Activated T-cell treated with anti-CD3 and anti-CD28 coated beads, Interleukin-2, amount 50 U/mL, for 48 hours (primary cell): Measurements from ENCODE around the gene ANKRD22.

Source experiments
- DNase-seq, 2 experiments: peaks; one replicate each; pipeline ENCODE4 v3.0.0-alpha.2; 2020

Gene ANKRD22

GRCh38 chr10:88794731-88795130 is 56.9 kb downstream of the ANKRD22 start:
- DNase-seq, result no peak

DNA sequence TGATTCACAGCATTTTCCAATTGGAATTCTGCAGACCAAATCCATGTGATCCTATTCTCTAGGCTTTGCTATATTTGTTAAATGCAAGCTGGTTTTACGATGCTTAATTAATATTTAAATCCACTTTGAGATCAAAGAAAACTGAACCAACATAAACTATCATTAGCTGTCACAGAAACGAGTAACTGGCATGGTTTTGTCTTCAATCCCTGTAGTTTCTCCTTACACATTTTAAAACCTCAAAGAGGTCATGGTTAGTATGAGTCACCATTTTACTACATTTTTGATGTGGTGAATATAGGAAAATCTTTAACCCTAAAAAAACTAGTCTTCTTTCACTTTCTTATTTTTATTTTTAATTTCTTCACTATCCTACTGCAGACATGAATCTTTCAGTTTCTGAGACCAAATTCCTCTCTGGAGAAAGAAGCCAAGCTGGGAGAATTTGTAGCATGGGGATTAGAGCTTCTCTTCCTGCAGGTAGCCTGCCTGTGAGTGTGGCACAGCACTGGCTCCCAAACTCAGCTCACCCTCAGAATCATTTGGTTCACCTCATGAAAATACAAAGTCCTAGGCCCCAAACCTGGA is 57.8 kb downstream of the ANKRD22 start:
- DNase-seq, result no peak

- DNase-seq, result no peak
These were observed 59.0 kb downstream of the ANKRD22 start for GRCh38 chr10:88792661-88793060.

DNA sequence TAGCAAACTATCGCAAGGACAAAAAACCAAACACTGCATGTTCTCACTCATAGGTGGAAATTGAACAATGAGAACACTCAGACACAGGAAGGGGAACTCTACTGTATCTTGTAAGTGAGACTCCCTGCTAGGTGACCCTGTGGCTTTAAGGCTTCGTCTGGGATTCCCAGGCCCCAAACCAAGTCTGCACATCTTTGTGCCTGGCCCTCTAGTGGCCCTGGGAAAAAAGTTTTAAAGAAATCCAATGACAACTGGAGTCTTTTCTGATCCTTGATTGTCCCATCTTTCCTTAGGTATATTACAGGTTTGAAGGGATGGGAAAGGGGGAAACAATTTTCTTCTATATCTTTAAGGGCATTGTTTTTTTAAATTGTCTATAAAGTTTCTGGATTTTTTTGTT is 59.7 kb downstream of the ANKRD22 start:
- DNase-seq, result no peak

DNA sequence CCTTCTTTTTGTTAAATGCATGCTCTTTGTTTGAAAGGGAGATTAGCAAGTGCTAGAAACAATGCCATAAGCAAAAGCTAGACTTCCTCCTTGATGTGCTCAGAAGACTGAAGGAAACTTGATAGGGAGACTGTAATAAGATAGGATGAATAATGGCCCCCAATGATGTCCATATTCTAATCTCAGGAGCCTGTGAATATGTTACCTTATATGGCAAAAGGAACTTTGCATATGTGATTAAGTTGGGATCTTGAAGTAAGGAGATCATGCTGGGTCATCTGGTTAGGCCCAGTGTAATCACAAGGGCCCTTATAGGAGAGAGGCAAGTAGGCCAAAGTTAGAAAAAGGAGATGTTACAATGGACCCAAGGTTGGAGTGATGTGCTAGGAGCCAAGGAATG is 62.7 kb downstream of the ANKRD22 start:
- DNase-seq, result no peak

- no peak for DNase-seq
These were observed 64.2 kb downstream of the ANKRD22 start for GRCh38 chr10:88787463-88787862.

DNA sequence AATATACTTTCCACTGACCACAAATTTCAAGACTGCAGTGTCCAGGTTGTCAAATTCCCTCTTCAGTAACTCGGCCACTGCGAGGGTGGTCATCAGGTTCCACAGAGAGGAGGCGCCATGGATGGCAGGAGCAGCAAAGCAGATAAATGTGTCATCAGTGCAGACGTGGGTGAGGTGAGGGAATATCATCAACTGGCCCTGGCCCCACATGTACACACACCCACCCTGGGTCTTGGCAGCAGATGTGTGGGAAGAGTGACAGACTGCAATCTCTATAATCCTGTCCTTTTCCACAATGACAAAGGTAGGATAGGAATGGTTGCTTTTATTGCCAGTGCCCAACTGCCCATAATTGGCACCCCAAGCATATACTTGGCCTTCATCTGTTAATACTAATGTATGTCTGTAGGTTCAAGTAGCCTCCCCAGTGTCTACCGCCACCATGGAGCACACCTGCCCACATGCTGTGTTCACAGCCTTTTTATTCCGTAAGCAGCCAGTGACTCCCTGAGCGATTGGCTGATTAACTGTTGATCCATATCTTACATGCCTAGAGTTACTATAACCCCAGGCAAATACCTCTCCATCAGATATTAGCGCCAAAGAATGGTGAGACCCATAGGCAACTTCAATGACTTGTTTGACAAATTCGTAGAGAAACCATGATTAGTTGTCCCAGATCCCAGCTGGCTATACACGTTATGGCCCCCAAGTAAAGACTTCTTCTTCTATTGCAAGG is 65.4 kb downstream of the ANKRD22 start:
- no peak for DNase-seq

DNA sequence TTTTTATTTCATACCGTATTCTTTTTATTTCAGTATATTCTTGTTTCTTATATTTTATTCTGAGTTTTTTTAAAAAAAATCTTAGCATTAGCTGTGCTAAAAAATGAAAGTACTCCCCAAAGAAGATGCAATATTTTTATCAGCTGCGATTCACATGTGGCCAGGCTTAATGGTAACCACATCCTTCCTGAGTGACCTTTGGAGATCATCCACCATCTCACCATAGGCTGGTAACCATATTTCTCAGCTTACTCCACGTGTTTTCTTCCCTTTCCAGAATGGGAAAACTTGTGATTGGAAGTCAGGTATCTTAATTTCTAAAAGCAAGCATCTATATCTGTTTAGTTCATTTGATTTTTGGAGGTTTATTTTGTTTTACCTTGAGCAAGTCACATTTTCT is 67.9 kb downstream of the ANKRD22 start:
- no peak for DNase-seq

DNA sequence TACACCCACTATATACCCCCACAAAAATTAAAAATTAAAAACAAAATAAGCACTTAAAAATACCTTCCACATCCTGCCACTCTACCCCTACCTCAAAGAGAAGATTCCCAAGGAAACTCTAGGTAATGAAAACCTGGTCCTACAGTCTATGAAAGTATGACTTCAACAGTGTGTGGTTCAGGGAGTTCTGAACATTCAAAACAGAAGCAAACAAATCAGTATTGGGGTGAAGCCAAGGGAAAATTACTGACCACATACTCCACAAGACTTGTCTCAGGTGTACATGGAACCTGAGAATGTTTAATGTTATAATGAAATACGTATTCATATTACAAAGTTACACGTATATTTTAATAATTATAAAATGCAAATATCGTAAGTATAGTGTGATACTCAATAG is 69.4 kb downstream of the ANKRD22 start:
- no peak for DNase-seq

- no peak for DNase-seq
These were observed 70.4 kb downstream of the ANKRD22 start for GRCh38 chr10:88781206-88781605.
